Renal pelvis (tissue), 4 donors: Measurements from ENCODE around the gene FHL1. TPM values are rescaled to one million over a fixed set of nuclear protein-coding genes. Genes with fewer than 3 reads are reported as not detected.

Experiments
- DNase-seq: peaks from one replicate; pipeline ENCODE4 v3.0.0-alpha.2; 2013
- polyA plus RNA-seq, 3 donors: library from polyadenylated mRNA; unstranded; fragments of 120-200 nt; gene quantifications; one replicate each; pipeline ENCODE4 v1.2.1, GENCODE V29; 2013; ENCODE audit not compliant: insufficient read length in 3 of 3

FHL1 gene
- polyA plus RNA-seq, 3 donors: 45.1 to 60.1 (median 55.0) TPM

DNA sequence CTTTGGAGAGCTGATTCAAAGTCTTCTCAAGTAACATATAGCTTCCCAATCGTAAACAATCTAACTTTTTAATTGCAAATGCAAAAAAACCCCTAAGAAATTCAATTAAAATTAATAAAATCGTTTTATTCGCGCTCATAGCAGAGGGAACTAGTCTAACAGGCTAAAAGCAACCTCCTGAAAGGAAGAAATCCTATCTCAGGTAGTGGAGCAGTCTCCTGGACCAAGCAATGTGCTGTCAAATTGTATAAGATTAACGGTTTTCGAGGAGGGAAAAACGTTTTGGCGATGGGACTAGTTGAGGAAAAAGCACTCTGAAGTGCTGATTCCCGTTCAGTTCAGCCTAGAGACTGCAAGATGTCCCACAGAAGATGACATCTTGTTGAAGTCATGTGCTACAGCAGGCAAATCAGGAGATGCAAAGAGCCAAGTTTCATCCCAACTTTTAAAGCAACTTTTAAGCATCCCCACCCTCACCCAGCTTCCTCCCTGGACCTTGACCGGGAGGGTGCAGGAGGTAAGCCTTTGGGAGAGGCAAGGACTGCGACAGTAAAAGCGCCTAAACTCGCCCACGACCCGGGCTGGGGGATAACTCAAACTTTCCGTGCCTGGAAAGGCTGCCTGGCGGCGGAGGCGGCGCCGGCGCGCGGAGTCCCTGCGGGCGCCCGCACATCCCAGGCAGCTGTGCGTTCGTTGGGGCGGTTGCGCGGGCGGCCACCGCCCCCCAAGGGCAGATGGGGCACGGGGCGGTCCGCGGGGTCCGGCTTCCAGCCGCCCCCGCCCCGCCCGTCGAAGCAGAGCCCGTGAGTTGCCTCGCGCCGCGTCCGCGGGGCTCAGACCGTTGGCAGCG lies 103.1 kb downstream of the FHL1 start:
- DNase-seq: peak; percentile 12

DNA sequence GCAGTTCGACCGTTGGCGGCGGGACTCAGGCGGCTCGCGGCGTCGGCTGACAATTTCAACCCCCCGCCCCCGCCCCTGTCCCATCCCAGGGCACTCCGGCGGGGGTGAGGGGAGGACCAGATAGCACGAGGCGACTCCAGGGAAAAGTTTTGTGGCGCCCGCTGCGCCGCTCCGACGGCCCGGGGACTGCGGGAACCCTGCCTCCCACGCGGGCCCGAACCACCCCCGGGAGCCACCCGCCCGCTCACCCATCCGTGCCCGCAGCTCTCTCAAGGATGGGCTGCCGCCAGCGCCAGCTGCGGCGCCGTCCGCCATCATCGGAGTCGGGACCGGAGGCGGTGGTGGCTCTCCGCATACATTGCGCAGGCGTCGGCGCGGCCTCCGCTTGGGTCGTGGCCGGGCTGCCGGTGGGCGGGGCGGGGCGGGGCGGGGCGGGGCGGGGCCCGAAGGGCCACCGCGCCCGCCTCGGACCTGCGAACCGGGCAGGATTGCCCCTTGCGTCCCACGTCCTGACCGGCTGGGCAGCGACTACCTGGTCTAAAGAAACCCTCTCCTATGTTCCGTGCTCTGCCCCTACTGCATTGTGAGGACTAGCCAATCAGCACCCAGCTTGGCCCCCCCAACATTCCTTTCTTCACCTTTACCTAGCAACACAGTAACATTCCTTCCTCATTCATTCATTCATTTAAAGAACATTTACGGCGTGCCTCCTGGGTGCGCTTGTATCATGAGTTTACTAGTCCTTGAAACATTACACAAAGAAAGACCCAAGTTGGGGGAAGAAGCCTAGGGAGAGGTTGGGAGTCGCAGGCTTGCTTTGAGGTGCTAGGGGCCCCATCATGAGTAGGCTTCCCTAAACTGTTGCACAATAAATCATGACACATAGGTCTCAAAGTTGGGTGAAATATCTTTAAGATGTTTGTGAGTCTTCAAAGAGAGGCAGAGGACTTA lies 104.0 kb downstream of the FHL1 start, which contains the start of gene MAP7D3:
Gene MAP7D3, minus strand, starts transcription at position 360 of the 951 bp plus-strand sequence. Its CDS starts 42 bp downstream, at position 318.
- DNase-seq: peak; percentile 36

DNA sequence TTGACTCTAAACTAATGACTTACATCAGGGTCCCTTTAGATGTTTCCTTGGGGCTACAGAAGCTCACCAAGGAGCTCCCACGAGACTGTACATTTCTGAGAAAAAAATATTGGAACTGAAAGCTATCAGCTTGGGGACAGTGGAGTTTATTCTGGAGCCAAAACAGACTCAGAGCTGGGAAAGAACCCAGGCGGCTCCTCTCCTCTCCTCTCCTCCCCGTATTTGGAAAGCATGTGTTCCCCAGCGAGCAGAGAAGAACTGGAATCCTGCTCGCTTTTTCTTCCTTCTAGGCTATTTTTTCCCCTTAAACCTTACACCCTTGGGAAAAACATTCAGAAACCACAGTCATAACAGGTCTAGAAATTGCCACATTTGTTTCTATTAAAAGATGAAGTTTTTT lies 108.2 kb downstream of the FHL1 start:
- DNase-seq: no peak

DNA sequence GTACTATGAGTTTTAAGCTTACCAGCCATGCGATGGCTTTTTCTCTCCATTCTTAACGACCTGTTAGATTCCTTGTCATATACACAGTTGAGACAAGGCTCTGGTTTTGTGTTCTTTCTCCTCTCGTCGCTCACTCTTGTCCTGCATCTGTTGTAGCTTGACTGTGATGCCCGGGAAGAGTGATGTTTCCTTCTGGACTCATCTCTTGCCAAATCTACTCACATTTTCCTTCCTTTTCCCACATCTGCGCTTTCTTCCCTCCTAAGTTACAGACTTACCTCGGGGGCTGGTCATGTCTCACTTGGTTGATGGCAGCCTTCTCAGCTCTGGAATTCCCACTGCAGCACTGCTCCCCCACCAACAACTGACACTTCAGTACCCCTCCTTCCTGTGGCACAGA lies 108.7 kb downstream of the FHL1 start:
- DNase-seq: no peak

DNA sequence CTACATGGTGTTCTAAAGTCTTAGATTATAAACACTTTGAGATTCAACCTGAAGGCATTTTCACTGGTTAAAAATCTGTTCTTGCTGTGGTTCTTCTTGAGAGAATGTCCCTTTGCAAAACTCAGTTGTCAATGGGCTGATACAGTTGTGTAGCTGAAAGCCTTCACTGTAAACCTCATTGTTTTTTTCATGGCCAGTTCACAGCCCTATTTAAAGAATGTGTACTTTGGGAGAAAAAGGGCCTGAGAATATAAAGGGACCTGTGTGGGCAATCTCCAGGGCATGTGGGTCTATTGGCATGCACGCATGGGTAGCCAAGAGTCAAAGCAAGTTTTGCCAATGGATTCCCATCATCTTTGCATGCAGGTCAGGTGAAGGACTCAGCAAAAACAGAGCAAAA lies 111.6 kb downstream of the FHL1 start:
- DNase-seq: no peak

DNA sequence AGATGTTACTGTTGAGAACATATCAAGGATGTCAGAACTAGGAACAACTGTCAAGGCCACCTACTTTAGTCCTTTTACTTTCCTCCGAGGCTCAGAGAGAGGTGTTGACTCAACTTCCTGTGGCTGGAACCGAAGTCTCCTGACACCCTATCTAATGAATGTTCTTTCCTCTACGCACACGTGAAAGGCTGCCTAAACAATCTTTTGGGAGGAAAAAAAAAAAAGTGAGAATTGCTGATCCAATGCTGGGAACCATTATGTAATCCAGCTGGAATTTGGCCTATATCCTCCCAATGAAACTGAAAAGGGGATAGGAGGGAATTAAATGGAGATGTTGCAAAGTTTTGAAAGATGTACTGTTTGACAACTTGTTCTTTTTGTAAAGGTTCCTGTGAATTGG lies 112.2 kb downstream of the FHL1 start:
- no peak for DNase-seq

DNA sequence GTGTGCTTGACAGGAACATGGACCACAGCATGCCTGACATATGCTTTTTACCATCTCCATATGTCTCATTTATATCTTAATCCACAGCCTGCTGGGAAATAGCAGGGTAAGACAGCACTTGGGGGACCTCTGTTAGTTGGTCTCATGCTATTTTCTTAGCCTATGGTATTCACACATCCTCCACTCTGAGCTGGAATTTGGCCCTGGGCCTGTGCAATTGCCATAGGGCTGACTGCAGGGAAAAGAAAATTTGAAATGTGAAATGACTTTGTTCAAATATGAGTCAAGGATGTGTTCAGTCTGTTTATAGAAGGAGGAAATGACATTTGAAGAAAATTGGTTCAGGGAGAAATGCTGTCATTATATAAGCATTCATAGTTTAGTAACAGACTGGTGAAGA lies 113.4 kb downstream of the FHL1 start:
- DNase-seq: no peak

Other genes with a start within 250 kb of the FHL1 start
- gene MMGT1, start 173.5 kb upstream of the FHL1 start, polyA plus RNA-seq: 10 to 100 TPM; 23.0 to 26.2 (median 24.0) TPM
- gene SLC9A6, start 162.1 kb upstream of the FHL1 start, polyA plus RNA-seq: 10 to 100 TPM; 14.2 to 18.7 (median 18.3) TPM
- gene MAP7D3, start 103.9 kb downstream of the FHL1 start, polyA plus RNA-seq: 10 to 100 TPM; 14.2 to 16.7 (median 15.8) TPM
- not detected for gene ADGRG4, start 153.4 kb downstream of the FHL1 start, polyA plus RNA-seq